GM21825 (cell line): ENCODE results near the gene DCAF5.

ENCODE experiments used
- ATAC-seq: cut with Tn5 transposase; IDR thresholded peaks from one replicate; pipeline ENCODE4 v1.9.1; 2021; ENCODE audit warnings: mild to moderate bottlenecking, moderate library complexity; ENCODE audit not compliant: unreplicated experiment

Gene DCAF5

GRCh38 chr14:69142101-69142500 lies 10.8 kb downstream of the DCAF5 start:
- no peak for ATAC-seq

- no peak for ATAC-seq
Observed at GRCh38 chr14:69141550-69141949, 11.4 kb downstream of the DCAF5 start.

- ATAC-seq, result no peak
Observed at GRCh38 chr14:69139743-69140142, 13.2 kb downstream of the DCAF5 start.

- ATAC-seq, result no peak
Observed at GRCh38 chr14:69137843-69138535, 14.9 kb downstream of the DCAF5 start.

- no peak for ATAC-seq
Observed at GRCh38 chr14:69137416-69137815, 15.5 kb downstream of the DCAF5 start.

- ATAC-seq, result no peak
Observed at GRCh38 chr14:69135133-69135532, 17.8 kb downstream of the DCAF5 start.

GRCh38 chr14:69133206-69134125 lies 19.5 kb downstream of the DCAF5 start:
- no peak for ATAC-seq

GRCh38 chr14:69132513-69133181 lies 20.3 kb downstream of the DCAF5 start:
- no peak for ATAC-seq

- ATAC-seq, result no peak
Observed at GRCh38 chr14:69131176-69131575, 21.7 kb downstream of the DCAF5 start.

- no peak for ATAC-seq
Observed at GRCh38 chr14:69129264-69129880, 23.5 kb downstream of the DCAF5 start.

- no peak for ATAC-seq
Observed at GRCh38 chr14:69118305-69118704, 34.6 kb downstream of the DCAF5 start.

- no peak for ATAC-seq
Observed at GRCh38 chr14:69117020-69117767, 35.7 kb downstream of the DCAF5 start.

- ATAC-seq, result no peak
Observed at GRCh38 chr14:69115407-69116185, 37.3 kb downstream of the DCAF5 start.

- no peak for ATAC-seq
Observed at GRCh38 chr14:69114763-69115162, 38.2 kb downstream of the DCAF5 start.

GRCh38 chr14:69108358-69108757 lies 44.6 kb downstream of the DCAF5 start:
- ATAC-seq, result no peak

- ATAC-seq, result no peak
Observed at GRCh38 chr14:69107407-69108003, 45.4 kb downstream of the DCAF5 start.

GRCh38 chr14:69106451-69106850 lies 46.5 kb downstream of the DCAF5 start:
- ATAC-seq, result no peak

- ATAC-seq, result no peak
Observed at GRCh38 chr14:69105326-69105725, 47.6 kb downstream of the DCAF5 start.

GRCh38 chr14:69101331-69101826 lies 51.5 kb downstream of the DCAF5 start:
- no peak for ATAC-seq
